Mucosa of gallbladder (tissue), 1 donor: Measurements from ENCODE around the gene OR13C9. TPM values are rescaled to one million over a fixed set of nuclear protein-coding genes. Genes with fewer than 3 reads are reported as not detected.
"Not testable (repeated sequence)": the region's sequence is repeated elsewhere in the genome, so short reads cannot be mapped to it uniquely, and the experiment has no call there.

Source experiments
- DNase-seq: peaks from one replicate; pipeline ENCODE4 v3.0.0-alpha.2; 2020; ENCODE audit warnings: low spot score
- total RNA-seq: library from RNA; stranded (reverse); gene quantifications from one replicate; pipeline ENCODE4 v1.2.1, GENCODE V29; 2021
- donor health status: DM: no; HTN: no; CAD: no.

Gene OR13C9
- not detected for total RNA-seq

- DNase-seq, result no peak
Measured at GRCh38 chr9:104618104-104618503, at the start of gene OR13C9. TSS of gene OR13C9 (minus strand) at chr9:104618204. CDS start at chr9:104618204, 0 bp downstream.

DNA sequence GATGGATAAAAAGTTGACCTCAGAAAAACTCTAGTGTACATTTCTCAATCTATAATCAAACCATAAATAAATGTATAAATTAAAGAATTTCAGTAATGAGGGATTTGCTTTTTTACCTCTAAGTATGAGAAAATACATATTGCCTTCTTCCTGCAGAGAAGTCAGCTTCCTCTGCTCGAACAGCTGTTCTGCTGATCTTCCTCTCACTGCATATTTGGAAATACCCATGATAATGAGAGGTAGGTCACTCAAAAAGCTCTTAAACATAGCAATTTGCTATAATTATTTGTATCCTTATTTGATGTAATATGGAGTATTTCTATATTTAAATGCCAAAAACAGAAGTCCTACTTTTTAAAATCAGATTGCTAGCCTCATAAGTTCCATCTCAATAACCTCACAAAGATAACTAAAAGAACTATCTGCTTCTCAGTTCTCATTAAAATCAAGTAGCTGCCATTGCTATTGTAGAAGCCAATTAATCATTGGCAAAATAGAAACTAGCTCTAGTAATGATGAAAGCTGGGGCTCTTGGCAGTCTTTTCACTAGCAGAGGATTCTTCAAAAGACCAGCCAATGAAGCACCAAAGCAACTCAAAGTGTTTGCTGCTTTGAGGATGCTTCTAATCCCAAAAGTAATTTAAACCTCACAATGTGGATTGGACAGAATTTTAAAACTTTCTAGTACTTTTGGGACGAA, 40.6 kb upstream of the OR13C9 start:
- no peak for DNase-seq

- DNase-seq, result no peak
Measured at GRCh38 chr9:104635456-104635855, 17.5 kb upstream of the OR13C9 start.

- no peak for DNase-seq
Measured at GRCh38 chr9:104633976-104634520, 16.0 kb upstream of the OR13C9 start.

DNA sequence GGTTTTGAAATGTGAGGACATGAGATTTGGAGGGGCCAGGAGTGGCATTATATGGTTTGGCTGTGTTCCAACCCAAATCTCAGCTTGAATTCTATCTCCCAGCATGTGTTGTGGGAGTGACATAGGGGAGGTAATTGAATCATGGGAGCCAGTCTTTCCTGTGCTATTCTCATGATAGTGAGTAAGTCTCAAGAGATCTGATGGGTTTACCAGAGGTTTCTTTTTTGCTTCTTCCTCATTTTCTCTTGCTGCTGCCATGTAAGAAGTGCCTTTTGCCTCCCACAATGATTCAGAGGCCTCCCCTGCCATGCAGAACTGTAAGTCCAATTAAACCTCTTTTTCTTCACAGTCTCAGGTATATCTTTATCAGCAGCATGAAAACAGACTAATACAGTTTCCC, 8.0 kb upstream of the OR13C9 start:
- DNase-seq, result not testable (repeated sequence)

GRCh38 chr9:104617418-104617817, 586 bp downstream of the OR13C9 start:
- DNase-seq, result no peak

DNA sequence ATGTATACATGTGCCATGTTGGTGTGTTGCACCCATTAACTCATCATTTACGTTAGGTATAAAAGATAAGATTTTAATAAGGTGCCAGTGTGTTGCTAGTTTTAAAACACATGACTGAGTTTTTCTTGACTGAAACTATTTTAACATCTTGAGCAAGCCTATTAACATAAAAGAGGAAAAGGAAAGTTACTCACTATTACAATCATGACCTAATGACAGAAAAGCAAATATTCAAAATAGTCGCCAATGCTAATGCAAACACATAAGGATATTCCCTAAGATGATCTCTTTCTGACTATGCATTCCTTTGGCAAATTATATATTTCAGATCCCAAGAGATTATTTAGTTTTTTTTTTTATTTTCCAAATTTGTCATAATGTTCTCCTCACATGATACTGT, 6.8 kb downstream of the OR13C9 start:
- no peak for DNase-seq

GRCh38 chr9:104608336-104608735, 9.7 kb downstream of the OR13C9 start:
- no peak for DNase-seq

GRCh38 chr9:104606152-104606551, 11.9 kb downstream of the OR13C9 start:
- no peak for DNase-seq

DNA sequence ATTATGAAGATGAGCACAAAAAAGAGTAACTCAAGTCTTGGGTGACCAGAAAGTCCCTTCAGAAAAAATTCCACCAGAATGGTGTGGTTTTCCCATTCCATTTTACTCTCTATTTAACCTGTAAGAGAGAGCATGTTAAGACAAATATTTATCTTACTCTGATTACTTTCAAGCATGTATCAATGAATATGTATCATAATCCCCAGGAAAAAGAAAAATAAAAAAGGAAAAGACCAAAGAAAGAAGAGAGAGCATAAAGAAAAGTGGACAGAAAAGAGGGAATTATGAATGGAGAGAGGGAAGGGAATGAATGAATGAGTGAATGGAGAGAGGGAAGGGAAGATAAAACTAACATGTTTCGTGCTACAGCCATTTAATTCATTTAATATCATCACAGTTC, 12.5 kb downstream of the OR13C9 start, which contains the start of gene OR13C2:
TSS of gene OR13C2 (minus strand) at position 101 of the 400 bp plus-strand sequence. CDS start at position 101, 0 bp downstream.
- DNase-seq, result not testable (repeated sequence)

GRCh38 chr9:104604801-104605200, 13.2 kb downstream of the OR13C9 start:
- DNase-seq, result no peak

DNA sequence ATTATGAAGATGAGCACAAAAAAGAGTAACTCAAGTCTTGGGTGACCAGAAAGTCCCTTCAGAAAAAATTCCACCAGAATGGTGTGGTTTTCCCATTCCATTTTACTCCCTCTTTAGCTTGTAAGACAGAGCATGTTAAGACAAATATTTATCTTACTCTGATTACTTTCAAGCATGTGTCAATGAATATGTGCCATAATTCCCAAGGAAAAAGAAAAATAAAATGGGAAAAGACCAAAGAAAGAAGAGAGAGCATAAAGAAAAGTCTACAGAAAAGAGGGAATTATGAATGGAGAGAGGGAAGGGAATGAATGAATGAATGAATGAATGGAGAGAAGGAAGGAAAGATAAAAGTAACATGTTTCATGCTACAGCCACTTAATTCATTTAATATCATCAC, 18.7 kb downstream of the OR13C9 start, which contains the start of gene OR13C5:
TSS of gene OR13C5 (minus strand) at position 101 of the 400 bp plus-strand sequence. CDS start at position 101, 0 bp downstream.
- DNase-seq, result not testable (repeated sequence)

GRCh38 chr9:104598749-104599148, 19.3 kb downstream of the OR13C9 start:
- not testable (repeated sequence) for DNase-seq

GRCh38 chr9:104589626-104590025, 28.4 kb downstream of the OR13C9 start:
- DNase-seq, result no peak

DNA sequence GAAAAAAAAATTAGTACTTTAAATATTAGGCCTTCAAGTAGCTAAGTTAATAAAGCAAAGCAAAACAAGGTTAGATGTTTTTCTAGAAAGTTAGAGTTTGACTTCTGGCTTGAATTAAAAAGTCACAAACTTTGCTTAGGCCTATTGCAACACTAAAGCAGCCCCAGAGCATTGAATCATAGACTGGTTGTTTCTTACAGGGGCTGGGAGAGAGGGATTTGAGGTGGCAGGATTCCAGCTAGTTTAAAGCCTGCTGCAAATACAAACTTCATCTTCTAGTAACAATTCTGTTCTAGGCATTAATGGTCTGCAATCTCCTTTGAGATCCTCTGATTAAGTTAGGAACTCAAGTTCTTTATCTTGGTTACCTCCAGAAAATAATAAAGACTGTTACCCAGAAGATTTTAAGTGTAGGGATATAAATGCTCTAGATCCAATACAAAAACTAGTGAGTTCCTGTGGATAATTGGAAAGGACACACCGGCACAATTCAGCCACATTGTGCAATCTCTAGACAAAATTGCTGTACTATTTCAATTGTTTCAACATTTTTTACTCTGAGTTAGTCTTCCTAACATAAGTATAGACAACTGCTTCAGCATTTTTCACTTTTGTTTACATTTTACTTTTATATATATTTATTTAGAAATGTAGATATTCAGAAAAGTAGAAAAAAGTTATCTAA, 31.4 kb downstream of the OR13C9 start:
- no peak for DNase-seq

DNA sequence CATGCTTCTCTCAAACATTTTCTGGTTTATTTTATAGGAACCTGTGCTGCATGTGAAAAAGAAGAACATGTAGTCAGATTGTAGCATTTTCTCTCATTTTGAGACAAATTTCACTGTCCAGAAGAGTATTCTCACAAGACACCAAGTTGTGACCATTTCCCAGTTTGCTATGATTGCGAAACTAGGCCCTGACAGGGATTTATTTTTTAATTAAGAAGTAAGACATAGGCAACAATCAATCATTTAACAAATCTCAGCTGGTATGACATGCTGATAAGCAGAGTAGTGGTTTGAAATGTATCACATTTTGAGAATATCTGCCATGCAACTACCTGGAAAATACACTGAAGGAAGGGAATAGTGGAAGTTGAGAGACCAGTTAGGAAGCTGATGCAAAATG, 37.4 kb downstream of the OR13C9 start:
- DNase-seq, result no peak

GRCh38 chr9:104577263-104577662, 40.7 kb downstream of the OR13C9 start:
- no peak for DNase-seq

GRCh38 chr9:104575456-104575855, 42.5 kb downstream of the OR13C9 start:
- no peak for DNase-seq

GRCh38 chr9:104572612-104573011, 45.4 kb downstream of the OR13C9 start:
- DNase-seq, result no peak

- DNase-seq, result no peak
Measured at GRCh38 chr9:104568868-104569267, 49.1 kb downstream of the OR13C9 start, which contains the start of gene OR13C8. TSS of gene OR13C8 (plus strand) at chr9:104569168. CDS start at chr9:104569168, 0 bp downstream.
